HepG2 (cell line): ENCODE data around the gene NPAS2. TPM values are rescaled to one million over a fixed set of nuclear protein-coding genes. Genes with fewer than 3 reads are reported as not detected.

Experiments used
- DNMT1 ChIP-seq: sonication (generic); formaldehyde crosslinking; IDR thresholded peaks from 2 replicates; pipeline ENCODE4 v1.5.1; 2020; ENCODE audit warnings: mild to moderate bottlenecking, missing genetic modification reagents
- ELF3 ChIP-seq: IDR thresholded peaks from 2 replicates; pipeline ENCODE4 v1.6.1; 2016; ENCODE audit warnings: missing genetic modification reagents, missing compliant biosample characterization
- HDAC2 ChIP-seq: sonication (generic); formaldehyde crosslinking; IDR thresholded peaks from 2 replicates; pipeline ENCODE4 v1.4.0; 2020; ENCODE audit warnings: missing genetic modification reagents
- HNRNPH1 ChIP-seq: fragments of 200-400 bp; formaldehyde crosslinking; optimal IDR thresholded peaks from 2 replicates; pipeline ENCODE3; 2017; ENCODE audit warnings: mild to moderate bottlenecking, low read depth, low read length
- HOXA3 ChIP-seq: sonication (generic); formaldehyde crosslinking; IDR thresholded peaks from 2 replicates; pipeline ENCODE4 v1.5.0; 2020; ENCODE audit warnings: missing genetic modification reagents
- ISX ChIP-seq: sonication (generic); formaldehyde crosslinking; conservative IDR thresholded peaks from 2 replicates; pipeline ENCODE4 v1.5.0; 2020; ENCODE audit warnings: missing genetic modification reagents
- JUND ChIP-seq: sonication (generic); formaldehyde crosslinking; IDR thresholded peaks from 2 replicates; pipeline ENCODE4 v1.8.0; 2022; ENCODE audit warnings: mild to moderate bottlenecking, missing genetic modification reagents
- SNAPC2 ChIP-seq: sonication (generic); formaldehyde crosslinking; IDR thresholded peaks from 2 replicates; pipeline ENCODE4 v1.8.1; 2022; ENCODE audit warnings: mild to moderate bottlenecking, missing genetic modification reagents
- SOX5 ChIP-seq: IDR thresholded peaks from 2 replicates; pipeline ENCODE4 v1.6.1; 2016; ENCODE audit warnings: borderline replicate concordance
- TBP ChIP-seq: sonication (generic); formaldehyde crosslinking; IDR thresholded peaks from 2 replicates; pipeline ENCODE4 v1.5.0; 2020; ENCODE audit warnings: missing genetic modification reagents
- TEAD2 ChIP-seq: sonication (generic); formaldehyde crosslinking; IDR thresholded peaks from 2 replicates; pipeline ENCODE4 v1.9.0; 2021; ENCODE audit warnings: missing genetic modification reagents
- TSC22D2 ChIP-seq: sonication (generic); formaldehyde crosslinking; IDR thresholded peaks from 2 replicates; pipeline ENCODE4 v1.5.1; 2020; ENCODE audit warnings: missing genetic modification reagents, mild to moderate bottlenecking, borderline replicate concordance
- ZFP37 ChIP-seq: sonication (generic); formaldehyde crosslinking; IDR thresholded peaks from 2 replicates; pipeline ENCODE4 v1.4.0; 2020; ENCODE audit warnings: missing genetic modification reagents, borderline replicate concordance
- ZNF12 ChIP-seq: sonication (generic); formaldehyde crosslinking; IDR thresholded peaks from 2 replicates; pipeline ENCODE4 v1.5.0; 2020; ENCODE audit warnings: missing genetic modification reagents
- ZNF292 ChIP-seq: sonication (generic); formaldehyde crosslinking; IDR thresholded peaks from 2 replicates; pipeline ENCODE4 v1.8.1; 2022; ENCODE audit warnings: mild to moderate bottlenecking, low read depth, missing genetic modification reagents, borderline replicate concordance
- ZNF350 ChIP-seq: sonication (generic); formaldehyde crosslinking; IDR thresholded peaks from 2 replicates; pipeline ENCODE4 v1.4.0; 2020; ENCODE audit warnings: mild to moderate bottlenecking, low read depth, missing genetic modification reagents, borderline replicate concordance
- ZNF652 ChIP-seq: IDR thresholded peaks from 2 replicates; pipeline ENCODE4 v1.6.1; 2016; ENCODE audit warnings: low read depth, borderline replicate concordance
- polyA plus RNA-seq, 8 experiments: library from polyadenylated mRNA; depleted of rRNA in 3 of 8; stranded (reverse) in 7 of 8; unstranded in 1 of 8; fragments of >200 nt; fragmentation: Illumina TruSeq in 4 of 8; extraction: Trizol in 4 of 8; gene quantifications; 2 replicates each; pipeline versions ENCODE4 v1.2.1 to v1.2.3, GENCODE V29; 2011 to 2016; ENCODE audit warnings: low read depth in 4 of 8, missing spikeins in 1 of 8, mixed read lengths in 1 of 8; ENCODE audit not compliant: insufficient read depth in 1 of 8
- total RNA-seq, 5 experiments: library from RNA; depleted of rRNA; stranded (reverse); fragments of >200 nt; fragmentation: Illumina TruSeq; extraction: Trizol; gene quantifications; 2 replicates each; pipeline ENCODE4 v1.2.3, GENCODE V29; 2016; ENCODE audit warnings: low read depth in 1 of 5
- TF ChIP-seq, protein P1 (sequence below): sonication (generic); formaldehyde crosslinking; IDR thresholded peaks from 2 replicates; pipeline ENCODE4 v1.9.0; 2021; ENCODE audit warnings: missing genetic modification reagents, mild to moderate bottlenecking, borderline replicate concordance
- TF ChIP-seq, protein P2 (sequence below): IDR thresholded peaks from 2 replicates; pipeline ENCODE4 v1.6.1; 2012; ENCODE audit warnings: low read length, improper control_type of control experiment
- TF ChIP-seq, protein P3 (sequence below): sonication (generic); formaldehyde crosslinking; IDR thresholded peaks from 2 replicates; pipeline ENCODE4 v1.5.1; 2020; ENCODE audit warnings: mild to moderate bottlenecking, moderate library complexity, missing genetic modification reagents
- TF ChIP-seq, protein P4 (sequence below): sonication (generic); formaldehyde crosslinking; IDR thresholded peaks from 2 replicates; pipeline ENCODE4 v1.4.0; 2020; ENCODE audit warnings: low read depth, missing genetic modification reagents

The NPAS2 gene
- total and polyA plus RNA-seq, 2 of the 13 experiments (the other 11 are each of a cell fraction or from before 2014, with no cell fraction given), result 14.8 to 37.5 TPM

GRCh38 chr2:101002562-101003277, 182.8 kb downstream of the NPAS2 start (continued):
- TF ChIP-seq, protein P1, sequence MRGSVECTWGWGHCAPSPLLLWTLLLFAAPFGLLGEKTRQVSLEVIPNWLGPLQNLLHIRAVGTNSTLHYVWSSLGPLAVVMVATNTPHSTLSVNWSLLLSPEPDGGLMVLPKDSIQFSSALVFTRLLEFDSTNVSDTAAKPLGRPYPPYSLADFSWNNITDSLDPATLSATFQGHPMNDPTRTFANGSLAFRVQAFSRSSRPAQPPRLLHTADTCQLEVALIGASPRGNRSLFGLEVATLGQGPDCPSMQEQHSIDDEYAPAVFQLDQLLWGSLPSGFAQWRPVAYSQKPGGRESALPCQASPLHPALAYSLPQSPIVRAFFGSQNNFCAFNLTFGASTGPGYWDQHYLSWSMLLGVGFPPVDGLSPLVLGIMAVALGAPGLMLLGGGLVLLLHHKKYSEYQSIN (CRISPR knock-in tag), result 0 out of 2 replicates have a peak, but pooled peaks have one; percentile 87
- TF ChIP-seq, protein P2, sequence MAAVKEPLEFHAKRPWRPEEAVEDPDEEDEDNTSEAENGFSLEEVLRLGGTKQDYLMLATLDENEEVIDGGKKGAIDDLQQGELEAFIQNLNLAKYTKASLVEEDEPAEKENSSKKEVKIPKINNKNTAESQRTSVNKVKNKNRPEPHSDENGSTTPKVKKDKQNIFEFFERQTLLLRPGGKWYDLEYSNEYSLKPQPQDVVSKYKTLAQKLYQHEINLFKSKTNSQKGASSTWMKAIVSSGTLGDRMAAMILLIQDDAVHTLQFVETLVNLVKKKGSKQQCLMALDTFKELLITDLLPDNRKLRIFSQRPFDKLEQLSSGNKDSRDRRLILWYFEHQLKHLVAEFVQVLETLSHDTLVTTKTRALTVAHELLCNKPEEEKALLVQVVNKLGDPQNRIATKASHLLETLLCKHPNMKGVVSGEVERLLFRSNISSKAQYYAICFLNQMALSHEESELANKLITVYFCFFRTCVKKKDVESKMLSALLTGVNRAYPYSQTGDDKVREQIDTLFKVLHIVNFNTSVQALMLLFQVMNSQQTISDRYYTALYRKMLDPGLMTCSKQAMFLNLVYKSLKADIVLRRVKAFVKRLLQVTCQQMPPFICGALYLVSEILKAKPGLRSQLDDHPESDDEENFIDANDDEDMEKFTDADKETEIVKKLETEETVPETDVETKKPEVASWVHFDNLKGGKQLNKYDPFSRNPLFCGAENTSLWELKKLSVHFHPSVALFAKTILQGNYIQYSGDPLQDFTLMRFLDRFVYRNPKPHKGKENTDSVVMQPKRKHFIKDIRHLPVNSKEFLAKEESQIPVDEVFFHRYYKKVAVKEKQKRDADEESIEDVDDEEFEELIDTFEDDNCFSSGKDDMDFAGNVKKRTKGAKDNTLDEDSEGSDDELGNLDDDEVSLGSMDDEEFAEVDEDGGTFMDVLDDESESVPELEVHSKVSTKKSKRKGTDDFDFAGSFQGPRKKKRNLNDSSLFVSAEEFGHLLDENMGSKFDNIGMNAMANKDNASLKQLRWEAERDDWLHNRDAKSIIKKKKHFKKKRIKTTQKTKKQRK, result no peak
- TF ChIP-seq ZNF12, result peak; percentile 19; the same call in 1 of the 2 replicates
- TF ChIP-seq SNAPC2 (CRISPR knock-in tag), result no peak
- 0 out of 2 replicates have a peak, but pooled peaks have one; percentile 19 for TF ChIP-seq ISX (CRISPR knock-in tag)
- TF ChIP-seq, protein P3, sequence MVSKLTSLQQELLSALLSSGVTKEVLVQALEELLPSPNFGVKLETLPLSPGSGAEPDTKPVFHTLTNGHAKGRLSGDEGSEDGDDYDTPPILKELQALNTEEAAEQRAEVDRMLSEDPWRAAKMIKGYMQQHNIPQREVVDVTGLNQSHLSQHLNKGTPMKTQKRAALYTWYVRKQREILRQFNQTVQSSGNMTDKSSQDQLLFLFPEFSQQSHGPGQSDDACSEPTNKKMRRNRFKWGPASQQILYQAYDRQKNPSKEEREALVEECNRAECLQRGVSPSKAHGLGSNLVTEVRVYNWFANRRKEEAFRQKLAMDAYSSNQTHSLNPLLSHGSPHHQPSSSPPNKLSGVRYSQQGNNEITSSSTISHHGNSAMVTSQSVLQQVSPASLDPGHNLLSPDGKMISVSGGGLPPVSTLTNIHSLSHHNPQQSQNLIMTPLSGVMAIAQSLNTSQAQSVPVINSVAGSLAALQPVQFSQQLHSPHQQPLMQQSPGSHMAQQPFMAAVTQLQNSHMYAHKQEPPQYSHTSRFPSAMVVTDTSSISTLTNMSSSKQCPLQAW (CRISPR knock-in tag), result no peak
- TF ChIP-seq TEAD2 (CRISPR knock-in tag), result no peak
- no peak for TF ChIP-seq TSC22D2 (CRISPR knock-in tag)
- TF ChIP-seq ZFP37 (CRISPR knock-in tag), result no peak
- no peak for TF ChIP-seq HOXA3 (CRISPR knock-in tag)
- TF ChIP-seq DNMT1, result 0 out of 2 replicates have a peak, but pooled peaks have one; percentile 27
- no peak for TF ChIP-seq ZNF292
- TF ChIP-seq HDAC2 (CRISPR knock-in tag), result no peak
- TF ChIP-seq, protein P4, sequence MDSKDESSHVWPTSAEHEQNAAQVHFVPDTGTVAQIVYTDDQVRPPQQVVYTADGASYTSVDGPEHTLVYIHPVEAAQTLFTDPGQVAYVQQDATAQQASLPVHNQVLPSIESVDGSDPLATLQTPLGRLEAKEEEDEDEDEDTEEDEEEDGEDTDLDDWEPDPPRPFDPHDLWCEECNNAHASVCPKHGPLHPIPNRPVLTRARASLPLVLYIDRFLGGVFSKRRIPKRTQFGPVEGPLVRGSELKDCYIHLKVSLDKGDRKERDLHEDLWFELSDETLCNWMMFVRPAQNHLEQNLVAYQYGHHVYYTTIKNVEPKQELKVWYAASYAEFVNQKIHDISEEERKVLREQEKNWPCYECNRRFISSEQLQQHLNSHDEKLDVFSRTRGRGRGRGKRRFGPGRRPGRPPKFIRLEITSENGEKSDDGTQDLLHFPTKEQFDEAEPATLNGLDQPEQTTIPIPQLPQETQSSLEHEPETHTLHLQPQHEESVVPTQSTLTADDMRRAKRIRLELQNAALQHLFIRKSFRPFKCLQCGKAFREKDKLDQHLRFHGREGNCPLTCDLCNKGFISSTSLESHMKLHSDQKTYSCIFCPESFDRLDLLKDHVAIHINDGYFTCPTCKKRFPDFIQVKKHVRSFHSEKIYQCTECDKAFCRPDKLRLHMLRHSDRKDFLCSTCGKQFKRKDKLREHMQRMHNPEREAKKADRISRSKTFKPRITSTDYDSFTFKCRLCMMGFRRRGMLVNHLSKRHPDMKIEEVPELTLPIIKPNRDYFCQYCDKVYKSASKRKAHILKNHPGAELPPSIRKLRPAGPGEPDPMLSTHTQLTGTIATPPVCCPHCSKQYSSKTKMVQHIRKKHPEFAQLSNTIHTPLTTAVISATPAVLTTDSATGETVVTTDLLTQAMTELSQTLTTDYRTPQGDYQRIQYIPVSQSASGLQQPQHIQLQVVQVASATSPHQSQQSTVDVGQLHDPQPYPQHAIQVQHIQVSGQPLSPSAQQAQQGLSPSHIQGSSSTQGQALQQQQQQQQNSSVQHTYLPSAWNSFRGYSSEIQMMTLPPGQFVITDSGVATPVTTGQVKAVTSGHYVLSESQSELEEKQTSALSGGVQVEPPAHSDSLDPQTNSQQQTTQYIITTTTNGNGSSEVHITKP (CRISPR knock-in tag), result no peak
- no peak for TF ChIP-seq ZNF350
- no peak; the same call in 1 of the 2 replicates for TF ChIP-seq JUND (CRISPR knock-in tag)
- TF ChIP-seq HNRNPH1, result peak; percentile 38
- no peak for TF ChIP-seq SOX5 (CRISPR knock-in tag)
- no peak for TF ChIP-seq TBP (CRISPR knock-in tag)
- no peak for TF ChIP-seq ZNF652
- no peak for TF ChIP-seq ELF3 (CRISPR knock-in tag)
